Measurements from ENCODE around the gene ZNF561. TPM values are rescaled to one million over a fixed set of nuclear protein-coding genes. Genes with fewer than 3 reads are reported as not detected.
A peak's percentile ranks its signal among the peaks of the same experiment; 100 is the strongest.

ZNF561 gene
- total and polyA plus RNA-seq, 4 experiments from 2014 or later: 12.5 to 75.8 (median 42.3) TPM

DNA sequence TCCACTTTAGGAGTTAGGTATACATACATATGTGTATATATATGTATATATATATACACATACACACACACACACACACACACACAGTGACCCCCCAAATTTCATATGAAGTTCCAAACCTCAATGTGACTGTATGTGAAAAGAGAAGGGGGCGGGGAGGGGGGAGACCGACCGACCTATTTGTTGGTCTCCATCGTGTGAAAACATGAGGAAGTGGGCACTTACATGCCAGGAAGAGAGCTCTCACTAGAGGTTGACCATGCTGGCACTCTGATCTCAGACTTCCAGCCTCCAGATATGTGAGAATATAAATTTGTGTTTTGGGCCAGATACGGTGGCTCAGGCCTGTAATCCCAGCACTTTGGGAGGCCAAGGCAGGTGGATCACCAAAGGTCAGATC is 29.3 kb upstream of the ZNF561 start:
- Histone ChIP-seq H3K4me1 (ENCODE audit: insufficient read depth, low read length) (no peaks in the 10 kb centered on the region), H3K36me3 (ENCODE audit: insufficient read depth, low read length) (peaks cover 28% of the 10 kb centered on the region), H3K27me3 (ENCODE audit: insufficient read depth, low read length) (no peaks in the 10 kb centered on the region), H3K9me3 (ENCODE audit: control insufficient read depth in 1 of 2, low read length in 2 of 2) (peaks cover 3 to 34% of the 10 kb centered on the region in 2 donors), H3K27ac (ENCODE audit: low read depth, low read length) (no peak overlapping the region), H3K4me3 (ENCODE audit: low read length in 2 of 2) (no peak overlapping the region)
- ChIA-PET POLR2A (ENCODE audit: partially characterized antibody) (no interaction called here), CTCF (ENCODE audit: partially characterized antibody) (interaction anchor here (0.7 kb wide), 1 partner anchor 43 kb away, joined by 3 read pairs; no protein-coding TSS in a partner anchor)
- H3K4me3 Mint-ChIP-seq: no peak overlapping the region
- peaks cover 0 to 1% (median 0%) of the 10 kb centered on the region in 4 donors for H3K4me1 Mint-ChIP-seq
- no peak for DNase-seq
- peaks cover 63 to 69% of the 10 kb centered on the region in 2 donors for H3K36me3 Mint-ChIP-seq
- H3K9me3 Mint-ChIP-seq: peaks cover 0 to 45% (median 34%) of the 10 kb centered on the region in 8 donors
- intact Hi-C loops (cut with micrococcal nuclease): no loop called here
- H3K27me3 Mint-ChIP-seq: no peaks in the 10 kb centered on the region
- H3K27ac Mint-ChIP-seq: peak overlapping the region in 1 of 7 donors; percentile 35

DNA sequence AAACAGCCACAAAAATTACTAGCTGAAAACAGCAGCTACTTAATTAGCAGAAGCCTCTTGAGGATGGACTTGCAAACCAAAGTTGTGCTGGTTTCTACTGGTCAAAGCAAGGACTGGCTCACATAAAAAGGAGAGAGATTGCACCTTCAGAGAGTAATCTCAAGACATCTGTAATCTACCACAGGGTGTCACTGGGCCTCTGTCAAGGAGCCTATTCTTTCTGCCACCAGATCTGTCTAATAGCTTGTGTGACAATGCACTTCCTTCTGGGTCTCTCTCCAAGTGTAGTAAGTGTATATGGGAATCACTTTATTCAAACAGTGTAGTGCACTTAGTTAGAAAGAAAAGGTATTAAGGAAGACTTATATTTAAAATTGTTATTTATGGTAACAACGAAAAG is 24.4 kb upstream of the ZNF561 start:
- Mint-ChIP-seq H3K9me3 (peaks cover 0 to 18% (median 6%) of the 10 kb centered on the region in 8 donors), H3K4me3 (no peak overlapping the region), H3K27me3 (no peaks in the 10 kb centered on the region), H3K36me3 (peaks cover 39 to 45% of the 10 kb centered on the region in 2 donors), H3K4me1 (peaks cover 0 to 5% (median 0%) of the 10 kb centered on the region in 4 donors), H3K27ac (peak overlapping the region in 2 of 7 donors; percentile 10 to 29)
- Histone ChIP-seq H3K27ac (ENCODE audit: low read depth, low read length) (no peak overlapping the region), H3K9me3 (ENCODE audit: control insufficient read depth in 1 of 2, low read length in 2 of 2) (no peaks in the 10 kb centered on the region), H3K36me3 (ENCODE audit: insufficient read depth, low read length) (peaks cover 3% of the 10 kb centered on the region), H3K27me3 (ENCODE audit: insufficient read depth, low read length) (no peaks in the 10 kb centered on the region), H3K4me3 (ENCODE audit: low read length in 2 of 2) (no peak overlapping the region), H3K4me1 (ENCODE audit: insufficient read depth, low read length) (no peaks in the 10 kb centered on the region)
- DNase-seq: no peak
- ChIA-PET CTCF (ENCODE audit: partially characterized antibody) (interaction anchor here (1.1 kb wide), 1 partner anchor 10 kb away, joined by 5 read pairs; no protein-coding TSS in a partner anchor), POLR2A (ENCODE audit: partially characterized antibody) (no interaction called here)
- intact Hi-C loops (cut with micrococcal nuclease): no loop called here

DNA sequence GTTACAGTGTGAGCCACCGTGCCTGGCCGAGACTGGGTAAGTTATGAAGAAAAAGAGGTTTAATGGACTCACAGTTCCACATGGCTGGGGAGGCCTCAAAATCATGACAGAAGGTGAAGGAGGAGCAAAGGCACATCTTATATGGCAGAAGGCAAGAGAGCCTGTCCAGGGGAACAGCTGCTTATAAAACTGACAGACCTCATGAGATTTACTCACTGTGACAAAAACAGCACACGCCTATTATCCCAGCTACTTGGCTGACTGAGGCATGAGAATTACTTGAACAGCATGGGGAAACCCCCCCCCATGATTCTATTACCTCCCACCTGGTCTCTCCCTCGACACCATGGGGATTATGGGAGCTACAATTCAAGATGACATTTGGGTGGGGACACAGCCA is 23.4 kb upstream of the ZNF561 start:
- Histone ChIP-seq H3K9me3 (ENCODE audit: control insufficient read depth in 1 of 2, low read length in 2 of 2) (no peaks in the 10 kb centered on the region), H3K4me1 (ENCODE audit: insufficient read depth, low read length) (no peaks in the 10 kb centered on the region), H3K27me3 (ENCODE audit: insufficient read depth, low read length) (no peaks in the 10 kb centered on the region), H3K27ac (ENCODE audit: low read depth, low read length) (no peak overlapping the region), H3K4me3 (ENCODE audit: low read length in 2 of 2) (no peak overlapping the region), H3K36me3 (ENCODE audit: insufficient read depth, low read length) (peaks cover 3% of the 10 kb centered on the region)
- peaks cover 0 to 5% (median 0%) of the 10 kb centered on the region in 4 donors for H3K4me1 Mint-ChIP-seq
- peaks cover 0 to 14% (median 4%) of the 10 kb centered on the region in 8 donors for H3K9me3 Mint-ChIP-seq
- ChIA-PET CTCF (ENCODE audit: partially characterized antibody) (interaction anchor here (1.0 to 1.1 kb wide), 2 partner anchors 9 to 151 kb away, joined by 4 to 5 read pairs; no protein-coding TSS in a partner anchor), POLR2A (ENCODE audit: partially characterized antibody) (no interaction called here)
- no peaks in the 10 kb centered on the region for H3K27me3 Mint-ChIP-seq
- no peak for DNase-seq
- H3K27ac Mint-ChIP-seq: peak overlapping the region in 3 of 7 donors; percentile 18 to 57 (median 42)
- intact Hi-C loops (cut with micrococcal nuclease): no loop called here
- H3K4me3 Mint-ChIP-seq: no peak overlapping the region
- H3K36me3 Mint-ChIP-seq: peaks cover 34 to 39% of the 10 kb centered on the region in 2 donors

DNA sequence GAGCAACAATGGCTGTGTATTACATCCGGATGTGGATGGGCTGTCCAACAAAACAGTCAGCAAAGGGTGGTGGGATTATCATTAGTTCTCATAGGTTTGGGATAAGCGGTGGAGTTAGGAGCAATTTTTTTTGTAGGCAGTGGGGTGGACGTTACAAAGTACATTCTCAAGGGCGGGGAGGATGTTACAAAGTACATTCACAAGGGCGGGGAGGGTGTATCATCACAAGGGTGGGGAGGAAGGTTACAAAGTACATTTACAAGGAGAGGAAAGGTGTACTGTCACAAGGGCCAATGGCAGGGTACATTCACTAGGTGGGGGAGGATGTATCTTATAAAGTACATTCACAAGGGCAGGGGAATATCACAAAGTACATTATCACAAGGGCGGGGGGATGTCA is 20.8 kb upstream of the ZNF561 start:
- no peak overlapping the region for H3K4me3 ChIP-seq (ENCODE audit: low read length in 2 of 2)
- no peaks in the 10 kb centered on the region for H3K4me1 ChIP-seq (ENCODE audit: insufficient read depth, low read length)
- Mint-ChIP-seq H3K4me1 (peaks cover 0 to 5% (median 0%) of the 10 kb centered on the region in 4 donors), H3K27me3 (no peaks in the 10 kb centered on the region), H3K9me3 (peaks cover 0 to 14% (median 3%) of the 10 kb centered on the region in 8 donors), H3K27ac (peak overlapping the region in 2 of 7 donors; percentile 49 to 50), H3K4me3 (no peak overlapping the region), H3K36me3 (peaks cover 26 to 27% of the 10 kb centered on the region in 2 donors)
- no peaks in the 10 kb centered on the region for H3K27me3 ChIP-seq (ENCODE audit: insufficient read depth, low read length)
- POLR2A ChIA-PET (ENCODE audit: partially characterized antibody): no interaction called here
- H3K9me3 ChIP-seq (ENCODE audit: control insufficient read depth in 1 of 2, low read length in 2 of 2): no peaks in the 10 kb centered on the region
- H3K27ac ChIP-seq (ENCODE audit: low read depth, low read length): no peak overlapping the region
- CTCF ChIA-PET (ENCODE audit: partially characterized antibody): no interaction called here
- DNase-seq: no peak
- no peaks in the 10 kb centered on the region for H3K36me3 ChIP-seq (ENCODE audit: insufficient read depth, low read length)
- intact Hi-C loops (cut with micrococcal nuclease): no loop called here

DNA sequence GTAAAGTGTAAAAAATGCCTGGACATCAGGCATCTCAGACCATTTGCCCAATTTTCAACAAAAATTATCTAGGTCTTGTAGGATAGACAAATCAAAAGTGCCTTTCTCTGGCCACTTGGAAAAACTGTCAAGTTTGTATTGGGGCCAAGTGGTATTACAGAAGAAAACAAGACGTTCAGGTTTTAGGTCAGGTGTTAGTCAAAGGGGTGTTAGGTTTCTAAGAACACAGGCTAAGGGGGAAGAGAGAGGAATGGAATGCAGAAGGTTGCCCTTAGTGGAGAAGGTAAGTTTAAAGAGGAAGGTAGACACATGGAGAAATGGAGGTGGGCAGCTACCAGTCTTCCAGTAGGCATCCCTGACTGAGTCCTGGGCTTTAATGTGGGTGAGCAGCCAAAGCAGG is 19.9 kb upstream of the ZNF561 start:
- Histone ChIP-seq H3K9me3 (ENCODE audit: control insufficient read depth in 1 of 2, low read length in 2 of 2) (no peaks in the 10 kb centered on the region), H3K27me3 (ENCODE audit: insufficient read depth, low read length) (no peaks in the 10 kb centered on the region), H3K4me1 (ENCODE audit: insufficient read depth, low read length) (no peaks in the 10 kb centered on the region), H3K36me3 (ENCODE audit: insufficient read depth, low read length) (no peaks in the 10 kb centered on the region), H3K4me3 (ENCODE audit: low read length in 2 of 2) (no peak overlapping the region), H3K27ac (ENCODE audit: low read depth, low read length) (no peak overlapping the region)
- Mint-ChIP-seq H3K27me3 (no peaks in the 10 kb centered on the region), H3K4me1 (peaks cover 0 to 4% (median 0%) of the 10 kb centered on the region in 4 donors), H3K4me3 (no peak overlapping the region), H3K9me3 (peaks cover 0 to 14% (median 3%) of the 10 kb centered on the region in 8 donors), H3K27ac (peak overlapping the region in 2 of 7 donors; percentile 37 to 65), H3K36me3 (peaks cover 23% of the 10 kb centered on the region in 2 donors)
- no peak for DNase-seq
- intact Hi-C loops (cut with micrococcal nuclease): no loop called here
- POLR2A ChIA-PET (ENCODE audit: partially characterized antibody): no interaction called here
- CTCF ChIA-PET (ENCODE audit: partially characterized antibody): no interaction called here

DNA sequence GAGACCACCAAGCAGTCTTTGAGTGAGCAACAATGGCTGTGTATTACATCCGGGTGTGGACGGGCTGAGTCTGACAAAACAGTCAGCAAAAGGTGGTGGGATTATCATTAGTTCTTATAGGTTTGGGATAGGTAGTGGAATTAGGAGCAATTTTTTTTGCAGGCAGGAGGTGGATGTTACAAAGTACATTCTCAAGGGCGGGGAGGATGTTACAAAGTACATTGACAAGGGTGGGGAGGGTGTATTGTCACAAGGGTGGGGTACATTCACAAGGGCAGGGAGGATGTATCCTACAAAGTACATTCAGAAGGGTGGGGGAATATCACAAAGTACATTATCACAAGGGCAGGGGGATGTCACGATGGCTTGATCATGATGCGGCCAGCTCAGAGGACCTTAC is 15.0 kb upstream of the ZNF561 start:
- H3K36me3 ChIP-seq (ENCODE audit: insufficient read depth, low read length): no peaks in the 10 kb centered on the region
- intact Hi-C loops (cut with micrococcal nuclease): no loop called here
- H3K4me1 ChIP-seq (ENCODE audit: insufficient read depth, low read length): no peaks in the 10 kb centered on the region
- no peaks in the 10 kb centered on the region for H3K27me3 ChIP-seq (ENCODE audit: insufficient read depth, low read length)
- peaks cover 0 to 6% (median 0%) of the 10 kb centered on the region in 8 donors for H3K9me3 Mint-ChIP-seq
- H3K36me3 Mint-ChIP-seq: peaks cover 24 to 31% of the 10 kb centered on the region in 2 donors
- no peaks in the 10 kb centered on the region for H3K27me3 Mint-ChIP-seq
- H3K4me3 ChIP-seq (ENCODE audit: low read length in 2 of 2): no peak overlapping the region
- H3K27ac ChIP-seq (ENCODE audit: low read depth, low read length): no peak overlapping the region
- H3K27ac Mint-ChIP-seq: no peak overlapping the region
- no peak for DNase-seq
- H3K4me3 Mint-ChIP-seq: no peak overlapping the region
- POLR2A ChIA-PET (ENCODE audit: partially characterized antibody): no interaction called here
- no peaks in the 10 kb centered on the region for H3K9me3 ChIP-seq (ENCODE audit: control insufficient read depth in 1 of 2, low read length in 2 of 2)
- CTCF ChIA-PET (ENCODE audit: partially characterized antibody): interaction anchor here (0.7 kb wide), 1 partner anchor 9 kb away, joined by 5 read pairs; no protein-coding TSS in a partner anchor
- peaks cover 0 to 2% (median 0%) of the 10 kb centered on the region in 4 donors for H3K4me1 Mint-ChIP-seq

DNA sequence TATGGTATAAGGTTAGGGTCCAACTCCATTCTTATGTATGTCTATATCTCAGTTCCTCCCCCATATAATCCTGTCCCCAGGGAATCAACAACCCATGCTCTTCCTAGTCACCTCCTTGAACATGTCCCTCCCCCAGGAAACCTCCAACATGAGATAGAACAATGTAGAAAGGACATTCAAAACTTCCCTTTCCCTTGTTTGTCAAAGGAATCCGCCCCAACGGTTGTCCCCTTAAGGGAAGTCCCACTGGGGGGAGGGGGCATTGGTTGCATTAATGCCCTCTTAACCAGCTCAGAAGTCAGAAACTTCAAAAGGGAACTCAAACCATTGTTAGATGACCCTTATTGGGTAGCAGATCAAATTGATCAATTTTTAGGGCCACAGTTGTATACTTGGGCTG is 6.8 kb upstream of the ZNF561 start:
- no peak for DNase-seq
- Mint-ChIP-seq H3K9me3 (no peaks in the 10 kb centered on the region), H3K27me3 (no peaks in the 10 kb centered on the region), H3K4me3 (peak overlapping the region in 1 of 8 donors; percentile 14), H3K27ac (no peak overlapping the region), H3K4me1 (peaks cover 3 to 9% (median 5%) of the 10 kb centered on the region in 4 donors), H3K36me3 (peaks cover 10 to 11% of the 10 kb centered on the region in 2 donors)
- Histone ChIP-seq H3K27ac (ENCODE audit: low read depth, low read length) (no peak overlapping the region), H3K27me3 (ENCODE audit: insufficient read depth, low read length) (no peaks in the 10 kb centered on the region), H3K36me3 (ENCODE audit: insufficient read depth, low read length) (no peaks in the 10 kb centered on the region), H3K9me3 (ENCODE audit: control insufficient read depth in 1 of 2, low read length in 2 of 2) (no peaks in the 10 kb centered on the region), H3K4me1 (ENCODE audit: insufficient read depth, low read length) (no peaks in the 10 kb centered on the region), H3K4me3 (ENCODE audit: low read length in 2 of 2) (no peak overlapping the region)
- intact Hi-C loops (cut with micrococcal nuclease): loop anchor here (5.0 kb wide), 2 partner anchors 374 to 421 kb away; no protein-coding TSS in a partner anchor
- POLR2A ChIA-PET (ENCODE audit: partially characterized antibody): interaction anchor here (1.2 kb wide), 1 partner anchor 171 kb away, joined by 4 read pairs; no protein-coding TSS in a partner anchor
- CTCF ChIA-PET (ENCODE audit: partially characterized antibody): interaction anchor here (0.8 to 1.5 kb wide), 3 partner anchors 168 to 171 kb away, joined by 3 to 7 read pairs (median 4); no protein-coding TSS in a partner anchor
